Cardiac muscle cell (in vitro differentiated cells and primary cell): ENCODE data around the gene GNLY. TPM values are rescaled to one million over a fixed set of nuclear protein-coding genes. Genes with fewer than 3 reads are reported as not detected.
"Not testable (repeated sequence)": the region's sequence is repeated elsewhere in the genome, so short reads cannot be mapped to it uniquely, and the experiment has no call there.

Experiments used
- DNase-seq, 2 donors: peaks; one replicate each; pipeline versions ENCODE4 v3.0.0 to v3.0.0-alpha.2; 2010 to 2017; ENCODE audit warnings: low read depth in 1 of 2, low spot score in 1 of 2
- H3K27ac ChIP-seq: fragments of 200-600 bp; sonication (generic); 2 replicates; pipeline ENCODE4 v1.5.1; 2016
- H3K27me3 ChIP-seq: fragments of 200-600 bp; sonication (generic); 2 replicates; pipeline ENCODE4 v1.6.0; 2016; ENCODE audit warnings: control low read depth
- H3K36me3 ChIP-seq: fragments of 200-600 bp; sonication (generic); 2 replicates; pipeline ENCODE4 v1.5.1; 2016; ENCODE audit warnings: control low read depth
- H3K4me1 ChIP-seq: fragments of 200-600 bp; sonication (generic); 2 replicates; pipeline ENCODE4 v1.8.1; 2017; ENCODE audit warnings: low read depth, mild to moderate bottlenecking, mixed run types
- H3K4me3 ChIP-seq: fragments of 200-600 bp; sonication (generic); 2 replicates; pipeline ENCODE4 v1.5.1; 2016; ENCODE audit warnings: mild to moderate bottlenecking
- H3K9me3 ChIP-seq: fragments of 200-600 bp; sonication (generic); 2 replicates; pipeline ENCODE4 v1.5.1; 2017; ENCODE audit warnings: low read depth, mild to moderate bottlenecking, control low read depth
- CTCF ChIP-seq: IDR thresholded peaks from 2 replicates; pipeline ENCODE4 v1.5.1; 2012; ENCODE audit warnings: low read depth, mild to moderate bottlenecking, low read length
- polyA plus RNA-seq: library from polyadenylated mRNA; unstranded; fragments of >200 nt; fragmentation: Nextera tagmentation; extraction: Ambion mirVana; gene quantifications from 2 replicates; pipeline ENCODE4 v1.2.1, GENCODE V29; 2016
- total RNA-seq: library from RNA; depleted of rRNA; stranded (reverse); fragments of >200 nt; gene quantifications from 2 replicates; pipeline ENCODE4 v1.2.3, GENCODE V29; 2016

GNLY gene
- total and polyA plus RNA-seq, 2 experiments from 2014 or later, result not detected

DNA sequence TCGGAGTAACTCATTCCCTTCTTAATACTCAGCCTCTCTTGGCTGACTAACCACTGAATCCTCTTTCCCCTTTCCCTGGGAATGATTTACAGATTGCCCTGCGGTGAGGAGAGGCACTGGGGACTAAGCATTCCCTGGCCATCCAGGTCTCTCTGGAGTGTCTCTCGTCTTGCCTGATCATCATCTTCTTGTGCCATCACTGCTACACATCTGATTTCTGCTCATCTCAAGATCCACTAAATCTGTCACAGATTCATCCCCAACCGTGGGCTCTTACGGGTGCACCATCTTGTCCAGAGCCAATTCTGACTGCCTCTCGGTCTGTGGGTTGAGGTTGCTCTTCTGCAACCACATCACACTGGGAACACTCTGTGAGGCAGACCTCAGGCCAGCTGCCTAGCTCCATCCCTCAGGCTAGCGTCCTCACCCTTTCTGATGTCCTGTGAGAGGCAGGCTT lies 38.2 kb upstream of the GNLY start:
- TF ChIP-seq CTCF, result no peak
- Histone ChIP-seq H3K36me3 (peaks cover 5% of the 10 kb centered on the region), H3K27ac (no peak overlapping the region), H3K4me1 (no peaks in the 10 kb centered on the region), H3K4me3 (no peak overlapping the region), H3K9me3 (no peaks in the 10 kb centered on the region), H3K27me3 (no peaks in the 10 kb centered on the region)
- DNase-seq, result no peak

DNA sequence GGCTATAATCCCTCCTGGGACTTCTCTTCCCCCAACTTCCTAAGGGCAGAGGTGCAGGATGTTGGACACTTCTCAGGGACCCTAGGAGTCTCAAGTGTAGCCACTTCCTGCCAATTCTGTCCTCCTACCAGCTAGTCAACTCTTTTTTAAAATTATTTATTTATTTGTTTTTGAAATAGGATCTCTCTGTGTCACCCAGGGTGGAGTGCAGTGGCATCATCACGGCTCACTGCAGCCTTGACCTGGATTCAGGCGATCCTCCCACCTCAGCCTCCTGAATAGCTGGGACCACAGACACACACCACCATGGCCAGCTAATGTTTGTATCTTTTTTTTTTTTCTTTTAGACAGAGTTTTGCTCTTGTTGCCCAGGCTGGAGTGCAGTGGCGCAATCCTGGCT lies 37.7 kb upstream of the GNLY start:
- no peak for DNase-seq
- TF ChIP-seq CTCF, result no peak
- H3K4me1 ChIP-seq, result no peaks in the 10 kb centered on the region
- no peak overlapping the region for H3K27ac ChIP-seq
- no peaks in the 10 kb centered on the region for H3K27me3 ChIP-seq
- H3K9me3 ChIP-seq, result no peaks in the 10 kb centered on the region
- peaks cover under 1% of the 10 kb centered on the region for H3K36me3 ChIP-seq
- H3K4me3 ChIP-seq, result no peak overlapping the region

DNA sequence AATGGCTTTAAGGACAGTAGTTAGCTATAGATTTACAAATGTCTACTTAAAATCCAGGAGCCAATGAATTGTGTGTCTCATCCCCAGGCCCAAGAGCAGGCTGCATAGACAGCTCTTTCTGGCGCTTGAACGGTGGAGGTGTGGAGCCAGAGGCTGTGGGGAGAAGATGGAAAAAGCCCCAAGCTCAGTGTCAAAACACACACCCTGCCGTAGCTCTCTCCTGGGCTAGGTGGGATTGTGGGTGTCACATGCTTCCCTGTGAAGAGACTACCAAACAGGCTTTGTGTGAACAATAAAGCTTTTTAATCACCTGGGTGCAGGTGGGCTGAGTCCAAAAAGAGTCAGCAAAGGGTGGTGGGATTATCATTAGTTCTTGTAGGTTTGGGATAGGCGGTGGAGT lies 36.8 kb upstream of the GNLY start:
- not testable (repeated sequence) for H3K4me3 ChIP-seq, H3K36me3 ChIP-seq, H3K9me3 ChIP-seq, H3K4me1 ChIP-seq, H3K27me3 ChIP-seq, DNase-seq, H3K27ac ChIP-seq

DNA sequence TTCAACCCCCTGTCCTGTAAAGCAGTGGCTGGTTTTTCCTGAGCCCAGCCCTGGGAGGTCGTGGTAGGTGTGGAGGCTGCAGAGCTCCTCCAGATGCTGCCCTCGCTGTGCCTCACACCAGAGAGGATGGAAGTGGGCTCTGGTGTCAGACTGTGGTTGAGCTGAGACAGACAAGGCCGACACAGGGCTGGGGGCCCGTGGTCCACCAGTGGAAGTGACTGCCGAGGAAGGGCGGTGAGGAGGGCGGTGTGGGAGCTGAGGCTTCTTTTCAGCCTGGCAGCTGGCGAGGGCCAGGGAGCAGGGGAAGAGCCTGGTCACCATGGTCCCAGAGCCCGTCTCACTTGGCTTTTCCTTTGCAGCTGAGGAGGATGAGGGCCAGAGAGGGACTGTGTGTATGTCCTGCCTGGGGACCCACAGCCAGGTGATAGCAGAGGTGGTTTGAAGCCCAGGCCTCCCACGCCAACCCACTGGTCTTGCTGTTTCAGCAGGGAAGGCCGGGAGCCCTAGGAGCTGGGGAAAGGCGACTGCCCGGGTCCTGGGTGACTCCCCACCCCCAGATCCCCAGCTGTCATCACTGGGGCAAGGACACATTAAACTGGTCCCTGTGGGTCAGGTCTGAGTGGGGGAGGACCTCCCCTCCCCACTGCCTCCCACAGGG lies 34.7 kb upstream of the GNLY start:
- Histone ChIP-seq H3K36me3 (no peaks in the 10 kb centered on the region), H3K4me3 (no peak overlapping the region), H3K27ac (no peak overlapping the region), H3K27me3 (no peaks in the 10 kb centered on the region), H3K4me1 (no peaks in the 10 kb centered on the region), H3K9me3 (no peaks in the 10 kb centered on the region)
- no peak for TF ChIP-seq CTCF
- no peak for DNase-seq

- not testable (repeated sequence) for DNase-seq, H3K36me3 ChIP-seq, H3K9me3 ChIP-seq, H3K27me3 ChIP-seq, H3K4me3 ChIP-seq, H3K4me1 ChIP-seq, H3K27ac ChIP-seq
Measured at GRCh38 chr2:85660301-85660700, 33.9 kb upstream of the GNLY start.

DNA sequence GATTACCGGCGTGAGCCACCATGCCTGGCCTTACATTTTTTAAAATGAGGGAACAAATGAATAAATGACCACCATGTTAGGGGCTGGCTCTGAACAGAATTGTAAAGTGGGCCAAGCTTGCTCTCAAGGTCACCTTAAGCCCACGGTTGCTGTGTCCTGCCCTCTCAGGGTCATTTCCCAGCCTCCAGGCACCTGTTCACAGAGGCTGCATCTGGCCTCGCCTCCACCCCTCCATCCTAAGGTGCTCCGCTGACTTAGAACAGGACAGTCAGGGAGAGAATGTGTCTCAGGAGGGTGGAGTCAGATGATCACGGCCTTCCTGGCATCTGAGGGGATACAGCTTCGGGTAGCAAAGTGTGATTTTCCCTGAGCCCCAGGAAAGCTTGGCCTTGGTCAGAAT lies 33.4 kb upstream of the GNLY start:
- Histone ChIP-seq H3K27ac (no peak overlapping the region), H3K4me1 (no peaks in the 10 kb centered on the region), H3K9me3 (no peaks in the 10 kb centered on the region)

More for the DNA sequence above, 33.4 kb upstream of the GNLY start:
- no peak overlapping the region for H3K4me3 ChIP-seq
- DNase-seq, result no peak
- H3K27me3 ChIP-seq, result no peaks in the 10 kb centered on the region
- TF ChIP-seq CTCF, result no peak
- no peaks in the 10 kb centered on the region for H3K36me3 ChIP-seq
